SK-N-SH treated with all-trans-retinoic acid at 6 μM for 48 hours (cell line): ENCODE data around the gene CCER1.

Source experiments
- RARB ChIP-seq: fragments of 250-450 bp; sonication (Bioruptor Pico); IDR thresholded peaks from 2 replicates; pipeline ENCODE4 v1.8.0; 2021; ENCODE audit warnings: mild to moderate bottlenecking, moderate library complexity
- SNAI2 ChIP-seq: fragments of 250-450 bp; sonication (Bioruptor Pico); IDR thresholded peaks from 2 replicates; pipeline ENCODE4 v1.5.0; 2020; ENCODE audit warnings: mild to moderate bottlenecking, moderate library complexity
- TCF4 ChIP-seq: fragments of 250-450 bp; sonication (Bioruptor Pico); IDR thresholded peaks from 2 replicates; pipeline ENCODE4 v1.8.0; 2021; ENCODE audit warnings: mild to moderate bottlenecking, moderate library complexity, borderline replicate concordance
- ZFP30 ChIP-seq: fragments of 450-650 bp; formaldehyde crosslinking; IDR thresholded peaks from 2 replicates; pipeline ENCODE4 v1.5.0; 2022; ENCODE audit warnings: mild to moderate bottlenecking, moderate library complexity
- ZNF565 ChIP-seq: fragments of 450-650 bp; formaldehyde crosslinking; conservative IDR thresholded peaks from 2 replicates; pipeline ENCODE4 v1.5.0; 2020; ENCODE audit warnings: low read depth, mild to moderate bottlenecking, moderate library complexity
- ZNF8 ChIP-seq: fragments of 450-650 bp; formaldehyde crosslinking; IDR thresholded peaks from 2 replicates; pipeline ENCODE4 v1.5.0; 2020; ENCODE audit warnings: mild to moderate bottlenecking, moderate library complexity
- TF ChIP-seq, protein P1 (sequence below): fragments of 250-450 bp; sonication (Bioruptor Pico); IDR thresholded peaks from 2 replicates; pipeline ENCODE4 v1.5.1; 2020; ENCODE audit warnings: low read depth, mild to moderate bottlenecking, moderate library complexity
- TF ChIP-seq, protein P2 (sequence below): fragments of 250-450 bp; sonication (Bioruptor Pico); IDR thresholded peaks from 2 replicates; pipeline ENCODE4 v1.8.0; 2021; ENCODE audit warnings: low read depth, mild to moderate bottlenecking, moderate library complexity, borderline replicate concordance
- TF ChIP-seq, protein P3 (sequence below): fragments of 250-450 bp; sonication (Bioruptor Pico); IDR thresholded peaks from 2 replicates; pipeline ENCODE4 v1.8.0; 2020; ENCODE audit warnings: mild to moderate bottlenecking, moderate library complexity, borderline replicate concordance

DNA sequence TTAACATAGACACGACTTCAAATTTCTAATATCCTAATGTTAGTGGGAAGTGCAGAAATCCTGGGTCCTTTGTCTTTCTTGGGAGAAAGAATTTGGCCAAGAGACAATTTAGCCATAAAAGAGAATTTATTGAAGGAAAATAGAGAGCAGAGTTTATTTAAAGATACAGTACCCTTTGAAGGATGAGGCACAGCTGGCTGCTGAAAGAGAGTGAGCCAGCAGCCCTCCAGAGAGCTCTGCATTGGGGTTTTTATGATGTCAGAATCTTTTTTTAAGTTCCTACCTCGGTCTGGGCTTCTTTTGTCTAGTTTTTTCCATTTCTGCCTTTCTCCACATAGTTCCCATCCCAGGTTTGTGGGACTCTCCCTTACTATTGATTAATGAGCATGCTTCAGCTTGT lies 37.5 kb downstream of the CCER1 start:
- TF ChIP-seq, protein P1, sequence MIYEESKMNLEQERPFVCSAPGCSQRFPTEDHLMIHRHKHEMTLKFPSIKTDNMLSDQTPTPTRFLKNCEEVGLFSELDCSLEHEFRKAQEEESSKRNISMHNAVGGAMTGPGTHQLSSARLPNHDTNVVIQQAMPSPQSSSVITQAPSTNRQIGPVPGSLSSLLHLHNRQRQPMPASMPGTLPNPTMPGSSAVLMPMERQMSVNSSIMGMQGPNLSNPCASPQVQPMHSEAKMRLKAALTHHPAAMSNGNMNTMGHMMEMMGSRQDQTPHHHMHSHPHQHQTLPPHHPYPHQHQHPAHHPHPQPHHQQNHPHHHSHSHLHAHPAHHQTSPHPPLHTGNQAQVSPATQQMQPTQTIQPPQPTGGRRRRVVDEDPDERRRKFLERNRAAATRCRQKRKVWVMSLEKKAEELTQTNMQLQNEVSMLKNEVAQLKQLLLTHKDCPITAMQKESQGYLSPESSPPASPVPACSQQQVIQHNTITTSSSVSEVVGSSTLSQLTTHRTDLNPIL = no peak
- no peak for TF ChIP-seq RARB (CRISPR knock-in tag)
- TF ChIP-seq, protein P2, sequence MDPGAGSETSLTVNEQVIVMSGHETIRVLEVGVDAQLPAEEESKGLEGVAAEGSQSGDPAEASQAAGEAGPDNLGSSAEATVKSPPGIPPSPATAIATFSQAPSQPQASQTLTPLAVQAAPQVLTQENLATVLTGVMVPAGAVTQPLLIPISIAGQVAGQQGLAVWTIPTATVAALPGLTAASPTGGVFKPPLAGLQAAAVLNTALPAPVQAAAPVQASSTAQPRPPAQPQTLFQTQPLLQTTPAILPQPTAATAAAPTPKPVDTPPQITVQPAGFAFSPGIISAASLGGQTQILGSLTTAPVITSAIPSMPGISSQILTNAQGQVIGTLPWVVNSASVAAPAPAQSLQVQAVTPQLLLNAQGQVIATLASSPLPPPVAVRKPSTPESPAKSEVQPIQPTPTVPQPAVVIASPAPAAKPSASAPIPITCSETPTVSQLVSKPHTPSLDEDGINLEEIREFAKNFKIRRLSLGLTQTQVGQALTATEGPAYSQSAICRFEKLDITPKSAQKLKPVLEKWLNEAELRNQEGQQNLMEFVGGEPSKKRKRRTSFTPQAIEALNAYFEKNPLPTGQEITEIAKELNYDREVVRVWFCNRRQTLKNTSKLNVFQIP (CRISPR knock-in tag) = no peak
- TF ChIP-seq TCF4 (CRISPR knock-in tag) = no peak
- no peak for TF ChIP-seq ZFP30 (CRISPR knock-in tag)
- TF ChIP-seq, protein P3, sequence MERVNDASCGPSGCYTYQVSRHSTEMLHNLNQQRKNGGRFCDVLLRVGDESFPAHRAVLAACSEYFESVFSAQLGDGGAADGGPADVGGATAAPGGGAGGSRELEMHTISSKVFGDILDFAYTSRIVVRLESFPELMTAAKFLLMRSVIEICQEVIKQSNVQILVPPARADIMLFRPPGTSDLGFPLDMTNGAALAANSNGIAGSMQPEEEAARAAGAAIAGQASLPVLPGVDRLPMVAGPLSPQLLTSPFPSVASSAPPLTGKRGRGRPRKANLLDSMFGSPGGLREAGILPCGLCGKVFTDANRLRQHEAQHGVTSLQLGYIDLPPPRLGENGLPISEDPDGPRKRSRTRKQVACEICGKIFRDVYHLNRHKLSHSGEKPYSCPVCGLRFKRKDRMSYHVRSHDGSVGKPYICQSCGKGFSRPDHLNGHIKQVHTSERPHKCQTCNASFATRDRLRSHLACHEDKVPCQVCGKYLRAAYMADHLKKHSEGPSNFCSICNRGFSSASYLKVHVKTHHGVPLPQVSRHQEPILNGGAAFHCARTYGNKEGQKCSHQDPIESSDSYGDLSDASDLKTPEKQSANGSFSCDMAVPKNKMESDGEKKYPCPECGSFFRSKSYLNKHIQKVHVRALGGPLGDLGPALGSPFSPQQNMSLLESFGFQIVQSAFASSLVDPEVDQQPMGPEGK = no peak
- no peak for TF ChIP-seq SNAI2 (CRISPR knock-in tag)
- no peak for TF ChIP-seq ZNF8 (CRISPR knock-in tag)
- no peak for TF ChIP-seq ZNF565 (CRISPR knock-in tag)
